Skeletal muscle satellite cell (primary cell): ENCODE results near the gene CCDC85B.

ENCODE experiments used
- H3K27me3 ChIP-seq: 2 replicates; pipeline ENCODE4 v1.7.0; 2013; ENCODE audit warnings: low read length; ENCODE audit not compliant: control insufficient read depth, insufficient read depth
- H3K36me3 ChIP-seq: 2 replicates; pipeline ENCODE4 v1.7.0; 2013; ENCODE audit warnings: mild to moderate bottlenecking, control low read depth, low read length; ENCODE audit not compliant: insufficient read depth
- H3K4me1 ChIP-seq: 2 replicates; pipeline ENCODE4 v1.7.0; 2013; ENCODE audit warnings: low read length; ENCODE audit not compliant: control insufficient read depth, insufficient read depth
- H3K4me2 ChIP-seq: 2 replicates; pipeline ENCODE4 v1.7.0; 2013; ENCODE audit warnings: mild to moderate bottlenecking, low read length
- H3K4me3 ChIP-seq: 2 replicates; pipeline ENCODE4 v1.7.0; 2013; ENCODE audit warnings: low read length
- H3K9ac ChIP-seq: 2 replicates; pipeline ENCODE4 v1.7.0; 2013; ENCODE audit warnings: mild to moderate bottlenecking, low read depth, low read length, moderate library complexity
- H3K9me3 ChIP-seq: replicated peaks from 2 replicates; pipeline ENCODE4 v1.7.0; 2013; ENCODE audit warnings: mild to moderate bottlenecking, control low read depth, low read length

CCDC85B gene

GRCh38 chr11:65858681-65859087 is 31.8 kb upstream of the CCDC85B start:
- Histone ChIP-seq H3K4me1 (peaks cover 47% of the 10 kb centered on the region), H3K4me3 (peak overlapping the region; percentile 96), H3K27me3 (no peaks in the 10 kb centered on the region), H3K9me3 (no peaks in the 10 kb centered on the region), H3K4me2 (peak overlapping the region; percentile 83), H3K9ac (peak overlapping the region; percentile 97), H3K36me3 (peaks cover 58% of the 10 kb centered on the region)

GRCh38 chr11:65859095-65859811 is 31.2 kb upstream of the CCDC85B start:
- H3K36me3 ChIP-seq, result peaks cover 58% of the 10 kb centered on the region
- H3K4me3 ChIP-seq, result peak overlapping the region; percentile 96
- H3K9ac ChIP-seq, result peak overlapping the region; percentile 97
- H3K4me1 ChIP-seq, result peaks cover 45% of the 10 kb centered on the region
- no peaks in the 10 kb centered on the region for H3K27me3 ChIP-seq
- H3K9me3 ChIP-seq, result no peaks in the 10 kb centered on the region
- peak overlapping the region; percentile 83 for H3K4me2 ChIP-seq

- Histone ChIP-seq H3K9ac (peak overlapping the region; percentile 97), H3K9me3 (no peaks in the 10 kb centered on the region), H3K36me3 (peaks cover 58% of the 10 kb centered on the region), H3K4me2 (peak overlapping the region; percentile 83), H3K4me1 (peaks cover 42% of the 10 kb centered on the region), H3K27me3 (no peaks in the 10 kb centered on the region), H3K4me3 (peak overlapping the region; percentile 96)
Observed at GRCh38 chr11:65859812-65860277, 30.6 kb upstream of the CCDC85B start.

GRCh38 chr11:65860278-65861164 is 30.0 kb upstream of the CCDC85B start, which contains the start of gene MUS81:
MUS81 (plus strand) TSS chr11:65860433; CDS start chr11:65860754, 321 bp downstream.
- peaks cover 58% of the 10 kb centered on the region for H3K36me3 ChIP-seq
- peaks cover 36% of the 10 kb centered on the region for H3K4me1 ChIP-seq
- H3K9ac ChIP-seq, result peak within 1 kb of the TSS; percentile 97
- H3K4me2 ChIP-seq, result peak within 1 kb of the TSS; percentile 83
- peak within 1 kb of the TSS; percentile 96 for H3K4me3 ChIP-seq
- H3K27me3 ChIP-seq, result no peaks in the 10 kb centered on the region
- H3K9me3 ChIP-seq, result no peaks in the 10 kb centered on the region

- peak overlapping the region; percentile 83 for H3K4me2 ChIP-seq
- no peaks in the 10 kb centered on the region for H3K9me3 ChIP-seq
- H3K4me3 ChIP-seq, result peak overlapping the region; percentile 96
- H3K9ac ChIP-seq, result peak overlapping the region; percentile 97
- H3K36me3 ChIP-seq, result peaks cover 58% of the 10 kb centered on the region
- peaks cover 30% of the 10 kb centered on the region for H3K4me1 ChIP-seq
- no peaks in the 10 kb centered on the region for H3K27me3 ChIP-seq
Observed at GRCh38 chr11:65861165-65861505, 29.3 kb upstream of the CCDC85B start.

- Histone ChIP-seq H3K36me3 (peaks cover 55% of the 10 kb centered on the region), H3K4me3 (peak overlapping the region; percentile 96), H3K4me1 (peaks cover 27% of the 10 kb centered on the region), H3K9me3 (no peaks in the 10 kb centered on the region), H3K4me2 (peak overlapping the region; percentile 83), H3K9ac (peak overlapping the region; percentile 97), H3K27me3 (no peaks in the 10 kb centered on the region)
Observed at GRCh38 chr11:65861533-65862183, 28.8 kb upstream of the CCDC85B start.

- Histone ChIP-seq H3K9ac (peak overlapping the region; percentile 97), H3K27me3 (no peaks in the 10 kb centered on the region), H3K9me3 (no peaks in the 10 kb centered on the region), H3K4me2 (peak overlapping the region; percentile 83), H3K4me3 (peak overlapping the region; percentile 96), H3K4me1 (peaks cover 27% of the 10 kb centered on the region), H3K36me3 (peaks cover 56% of the 10 kb centered on the region)
Observed at GRCh38 chr11:65862191-65862735, 28.2 kb upstream of the CCDC85B start.

- Histone ChIP-seq H3K4me3 (no peak overlapping the region), H3K36me3 (peaks cover 63% of the 10 kb centered on the region), H3K9ac (no peak overlapping the region), H3K4me1 (peaks cover 27% of the 10 kb centered on the region), H3K9me3 (no peaks in the 10 kb centered on the region), H3K27me3 (no peaks in the 10 kb centered on the region), H3K4me2 (peak overlapping the region; percentile 83)
Observed at GRCh38 chr11:65862941-65863888, 27.3 kb upstream of the CCDC85B start.

GRCh38 chr11:65863889-65864705 is 26.4 kb upstream of the CCDC85B start:
- no peak overlapping the region for H3K4me2 ChIP-seq
- H3K9ac ChIP-seq, result no peak overlapping the region
- peaks cover 72% of the 10 kb centered on the region for H3K36me3 ChIP-seq
- H3K4me3 ChIP-seq, result no peak overlapping the region
- H3K9me3 ChIP-seq, result no peaks in the 10 kb centered on the region
- H3K4me1 ChIP-seq, result peaks cover 27% of the 10 kb centered on the region
- H3K27me3 ChIP-seq, result no peaks in the 10 kb centered on the region
